GM21717 (cell line): ENCODE measurements around the gene BMPR1A.
"Not testable (repeated sequence)": the region's sequence is repeated elsewhere in the genome, so short reads cannot be mapped to it uniquely, and the experiment has no call there.

ENCODE experiments used
- ATAC-seq: cut with Tn5 transposase; IDR thresholded peaks from one replicate; pipeline ENCODE4 v1.9.1; 2021; ENCODE audit warnings: mild to moderate bottlenecking, moderate library complexity; ENCODE audit not compliant: unreplicated experiment

Gene BMPR1A

GRCh38 chr10:86837663-86838062, 81.2 kb downstream of the BMPR1A start:
- ATAC-seq: no peak

GRCh38 chr10:86840498-86840897, 84.1 kb downstream of the BMPR1A start:
- ATAC-seq: no peak

- ATAC-seq: no peak
These were observed 89.7 kb downstream of the BMPR1A start for GRCh38 chr10:86846088-86846487.

- ATAC-seq: no peak
These were observed 92.3 kb downstream of the BMPR1A start for GRCh38 chr10:86848747-86849146.

GRCh38 chr10:86849181-86849894, 92.9 kb downstream of the BMPR1A start:
- ATAC-seq: peak; percentile 63

GRCh38 chr10:86850481-86850880, 94.1 kb downstream of the BMPR1A start:
- ATAC-seq: no peak

GRCh38 chr10:86851328-86852207, 95.1 kb downstream of the BMPR1A start:
- no peak for ATAC-seq

GRCh38 chr10:86853582-86853981, 97.2 kb downstream of the BMPR1A start:
- ATAC-seq: not testable (repeated sequence)

- no peak for ATAC-seq
These were observed 99.1 kb downstream of the BMPR1A start for GRCh38 chr10:86855513-86855912.

GRCh38 chr10:86856156-86856555, 99.7 kb downstream of the BMPR1A start:
- ATAC-seq: no peak

GRCh38 chr10:86857128-86857721, 100.8 kb downstream of the BMPR1A start:
- ATAC-seq: no peak

GRCh38 chr10:86858011-86858410, 101.6 kb downstream of the BMPR1A start:
- ATAC-seq: no peak

GRCh38 chr10:86861351-86861750, 104.9 kb downstream of the BMPR1A start:
- ATAC-seq: no peak

- no peak for ATAC-seq
These were observed 106.0 kb downstream of the BMPR1A start for GRCh38 chr10:86862373-86862772.

GRCh38 chr10:86862786-86863483, 106.5 kb downstream of the BMPR1A start:
- ATAC-seq: no peak

- ATAC-seq: no peak
These were observed 107.0 kb downstream of the BMPR1A start for GRCh38 chr10:86863484-86863842.

GRCh38 chr10:86865011-86865811, 108.8 kb downstream of the BMPR1A start:
- ATAC-seq: not testable (repeated sequence)

GRCh38 chr10:86867149-86867548, 110.7 kb downstream of the BMPR1A start:
- no peak for ATAC-seq

- no peak for ATAC-seq
These were observed 111.9 kb downstream of the BMPR1A start for GRCh38 chr10:86868353-86868752.

GRCh38 chr10:86870679-86871078, 114.3 kb downstream of the BMPR1A start:
- no peak for ATAC-seq
